Astrocyte (in vitro differentiated cells and primary cell): ENCODE measurements around the gene PRPF40B. TPM values are rescaled to one million over a fixed set of nuclear protein-coding genes. Genes with fewer than 3 reads are reported as not detected.

ENCODE experiments used
- DNase-seq: peaks from one replicate; pipeline ENCODE4 v3.0.0-alpha.2; 2010; ENCODE audit warnings: low read depth
- FAIRE-seq: peaks from 2 replicates; lab custom pipeline; 2011; peaks lifted over from hg19 to GRCh38; lab: Jason Lieb, UNC
- H2AFZ ChIP-seq: 2 replicates; pipeline ENCODE4 v1.6.0; 2012; ENCODE audit warnings: low read depth, low read length, inconsistent platforms
- H3K27ac ChIP-seq: 2 replicates; pipeline ENCODE4 v1.5.1; 2011; ENCODE audit warnings: low read depth, low read length, inconsistent platforms
- H3K27me3 ChIP-seq: 2 replicates; pipeline ENCODE4 v1.6.0; 2011; ENCODE audit warnings: low read length, inconsistent platforms; ENCODE audit not compliant: insufficient read depth
- H3K36me3 ChIP-seq: 2 replicates; pipeline ENCODE4 v1.5.1; 2011; ENCODE audit warnings: low read length, inconsistent platforms; ENCODE audit not compliant: insufficient read depth
- H3K4me1 ChIP-seq: 2 replicates; pipeline ENCODE4 v1.5.1; 2011; ENCODE audit warnings: low read length, inconsistent platforms; ENCODE audit not compliant: insufficient read depth
- H3K4me2 ChIP-seq: 2 replicates; pipeline ENCODE4 v1.6.0; 2012; ENCODE audit warnings: low read length, inconsistent platforms
- H3K4me3 ChIP-seq: 2 replicates; pipeline ENCODE4 v1.5.1; 2011; ENCODE audit warnings: low read depth, mild to moderate bottlenecking, low read length, inconsistent platforms; ENCODE audit not compliant: insufficient read depth
- H3K79me2 ChIP-seq: 2 replicates; pipeline ENCODE4 v1.6.0; 2012; ENCODE audit warnings: mild to moderate bottlenecking, low read length, inconsistent platforms; ENCODE audit not compliant: insufficient read depth
- H3K9ac ChIP-seq: 2 replicates; pipeline ENCODE4 v1.6.0; 2012; ENCODE audit warnings: mild to moderate bottlenecking, low read length, inconsistent platforms
- H3K9me3 ChIP-seq: 2 replicates; pipeline ENCODE4 v1.5.1; 2012; ENCODE audit warnings: low read depth, mild to moderate bottlenecking, low read length, inconsistent platforms; ENCODE audit not compliant: insufficient read depth
- H4K20me1 ChIP-seq: 2 replicates; pipeline ENCODE4 v1.6.0; 2012; ENCODE audit warnings: low read length, inconsistent platforms; ENCODE audit not compliant: insufficient read depth
- H3K27ac Mint-ChIP-seq: one replicate; pipeline ENCODE4 v1.8.0; 2021; ENCODE audit warnings: mild to moderate bottlenecking, mixed read lengths; ENCODE audit not compliant: unreplicated experiment
- H3K27me3 Mint-ChIP-seq: one replicate; pipeline ENCODE4 v1.8.0; 2021; ENCODE audit warnings: low read depth, mixed read lengths; ENCODE audit not compliant: unreplicated experiment
- H3K36me3 Mint-ChIP-seq: one replicate; pipeline ENCODE4 v1.8.0; 2021; ENCODE audit warnings: low read depth, mixed read lengths; ENCODE audit not compliant: unreplicated experiment
- H3K4me1 Mint-ChIP-seq: one replicate; pipeline ENCODE4 v1.8.0; 2021; ENCODE audit warnings: low read depth, mixed read lengths; ENCODE audit not compliant: unreplicated experiment
- H3K4me3 Mint-ChIP-seq: one replicate; pipeline ENCODE4 v1.8.0; 2021; ENCODE audit warnings: mild to moderate bottlenecking, moderate library complexity, mixed read lengths; ENCODE audit not compliant: unreplicated experiment
- H3K9me3 Mint-ChIP-seq: one replicate; pipeline ENCODE4 v1.8.0; 2021; ENCODE audit warnings: mild to moderate bottlenecking, mixed read lengths; ENCODE audit not compliant: unreplicated experiment
- CTCF ChIP-seq: IDR thresholded peaks from 2 replicates; pipeline ENCODE4 v1.5.1; 2011; ENCODE audit warnings: low read depth, mild to moderate bottlenecking, inconsistent platforms, low read length, moderate library complexity; ENCODE audit not compliant: insufficient read depth
- EZH2 ChIP-seq: IDR thresholded peaks from 2 replicates; pipeline ENCODE4 v1.6.1; 2012; ENCODE audit warnings: mild to moderate bottlenecking, low read length, inconsistent platforms; ENCODE audit not compliant: insufficient read depth
- total RNA-seq: library from RNA; stranded (reverse); gene quantifications from 2 replicates; pipeline ENCODE4 v1.2.1, GENCODE V29; 2021

Gene PRPF40B
- total RNA-seq, 1 donor from 2014 or later, result 10.1 TPM

GRCh38 chr12:49599961-49600360, 23.4 kb upstream of the PRPF40B start:
- no peak for DNase-seq

GRCh38 chr12:49603721-49604120, 19.6 kb upstream of the PRPF40B start:
- H3K9me3 Mint-ChIP-seq, result peaks cover 4% of the 10 kb centered on the region
- no peaks in the 10 kb centered on the region for H3K9me3 ChIP-seq
- no peak overlapping the region for H2AFZ ChIP-seq

More at GRCh38 chr12:49599961-49600360, 23.4 kb upstream of the PRPF40B start:
- Mint-ChIP-seq H3K9me3 (peaks cover 4% of the 10 kb centered on the region), H3K27me3 (peaks cover 10% of the 10 kb centered on the region), H3K4me3 (no peak overlapping the region), H3K4me1 (no peaks in the 10 kb centered on the region), H3K36me3 (peaks cover 21% of the 10 kb centered on the region), H3K27ac (no peak overlapping the region)
- Histone ChIP-seq H3K27ac (no peak overlapping the region), H4K20me1 (no peaks in the 10 kb centered on the region), H3K4me3 (no peak overlapping the region), H3K9me3 (no peaks in the 10 kb centered on the region), H3K4me2 (no peak overlapping the region), H2AFZ (no peak overlapping the region), H3K4me1 (no peaks in the 10 kb centered on the region), H3K79me2 (no peaks in the 10 kb centered on the region), H3K36me3 (no peaks in the 10 kb centered on the region), H3K27me3 (no peaks in the 10 kb centered on the region), H3K9ac (no peak overlapping the region)
- no peak for FAIRE-seq
- no peak for TF ChIP-seq CTCF
- no peak for TF ChIP-seq EZH2

More at GRCh38 chr12:49603721-49604120, 19.6 kb upstream of the PRPF40B start:
- H3K36me3 Mint-ChIP-seq, result peaks cover 16% of the 10 kb centered on the region
- Histone ChIP-seq H3K27me3 (no peaks in the 10 kb centered on the region), H3K4me3 (no peak overlapping the region), H3K79me2 (no peaks in the 10 kb centered on the region), H3K36me3 (no peaks in the 10 kb centered on the region), H4K20me1 (no peaks in the 10 kb centered on the region), H3K4me1 (no peaks in the 10 kb centered on the region), H3K9ac (no peak overlapping the region), H3K27ac (no peak overlapping the region), H3K4me2 (no peak overlapping the region)
- peaks cover 10% of the 10 kb centered on the region for H3K27me3 Mint-ChIP-seq
- no peak overlapping the region for H3K4me3 Mint-ChIP-seq
- H3K27ac Mint-ChIP-seq, result no peak overlapping the region
- H3K4me1 Mint-ChIP-seq, result no peaks in the 10 kb centered on the region
- TF ChIP-seq EZH2 (no peak), CTCF (no peak)
- FAIRE-seq (no peak), DNase-seq (no peak)
